Measurements from ENCODE around the gene TRAM2.

GRCh38 chr6:52591832-52592231, 15.0 kb upstream of the TRAM2 start:
- TF ChIP-seq CTCF (IDR thresholded peaks at IDR 0.05) (no peak), POLR2A (IDR thresholded peaks at IDR 0.05) (no peak)

Measured in testis (tissue), 2 donors.